Dedifferentiated amniotic fluid mesenchymal stem cell (primary cell): Measurements from ENCODE around the gene SEC14L5.
A peak's percentile ranks its signal among the peaks of the same experiment; 100 is the strongest.

ENCODE experiments used
- DNase-seq: peaks from one replicate; pipeline ENCODE4 v3.0.0-alpha.2; 2016; ENCODE audit errors: extremely low spot score

SEC14L5 gene

GRCh38 chr16:5011637-5012036 is 53.5 kb downstream of the SEC14L5 start:
- no peak for DNase-seq

GRCh38 chr16:5012887-5013286 is 54.8 kb downstream of the SEC14L5 start:
- no peak for DNase-seq

GRCh38 chr16:5015351-5015750 is 57.2 kb downstream of the SEC14L5 start:
- no peak for DNase-seq

DNA sequence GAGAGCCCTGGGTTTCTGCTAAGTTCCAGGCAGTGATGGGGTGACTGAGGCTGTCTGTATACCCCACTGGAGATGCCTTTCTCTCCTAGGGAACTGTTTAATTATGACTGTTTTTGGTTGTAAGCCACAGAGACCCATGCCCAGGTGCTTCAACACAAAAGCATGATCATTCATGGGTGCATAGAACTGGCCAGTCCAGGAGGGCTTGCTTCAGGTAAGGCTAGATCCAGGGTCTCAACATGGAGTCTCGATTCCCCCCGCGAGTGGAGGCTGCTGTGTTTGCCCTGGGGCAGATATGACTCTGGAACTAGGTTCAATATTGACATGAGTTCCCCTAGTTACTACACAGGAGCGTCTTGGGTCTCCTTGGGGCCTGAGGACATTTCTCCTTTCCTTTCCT is 57.8 kb downstream of the SEC14L5 start:
- no peak for DNase-seq

DNA sequence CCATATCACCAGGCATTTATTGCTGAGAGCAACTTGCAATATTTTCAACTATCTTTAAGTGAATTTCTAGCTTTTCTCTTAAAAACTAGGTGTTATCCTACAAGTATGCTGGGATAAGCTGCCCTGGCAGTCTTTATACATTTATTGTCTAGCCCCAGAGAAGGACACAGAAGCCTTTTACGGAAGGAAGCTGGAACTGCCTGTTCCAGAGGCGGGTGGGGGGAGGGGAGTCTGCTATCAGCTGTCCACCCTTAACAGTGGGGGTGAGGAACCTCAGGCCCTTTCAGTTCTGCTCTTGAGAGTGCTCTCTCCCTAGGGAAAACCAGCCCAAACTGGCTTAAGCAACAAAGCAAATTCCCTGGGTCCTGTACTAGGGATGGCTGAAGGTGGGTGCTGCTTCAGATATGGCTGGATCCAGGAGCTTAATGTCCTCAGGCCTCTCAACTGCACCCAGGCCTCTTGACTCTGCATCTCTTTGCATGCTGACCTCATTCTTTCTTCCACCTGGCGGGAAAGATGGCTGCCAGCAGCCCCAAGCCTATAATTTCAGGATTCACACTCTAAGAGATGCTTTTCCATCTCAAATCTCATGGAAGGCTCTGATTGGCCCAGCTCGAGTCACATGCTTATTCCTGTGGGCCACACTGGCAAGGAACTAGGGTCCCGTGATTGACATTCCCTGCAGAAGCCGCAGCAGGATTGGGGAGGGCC is 59.0 kb downstream of the SEC14L5 start:
- DNase-seq = no peak

GRCh38 chr16:5017678-5017969 is 59.5 kb downstream of the SEC14L5 start:
- DNase-seq = no peak

GRCh38 chr16:5018793-5019192 is 60.7 kb downstream of the SEC14L5 start:
- DNase-seq = no peak

DNA sequence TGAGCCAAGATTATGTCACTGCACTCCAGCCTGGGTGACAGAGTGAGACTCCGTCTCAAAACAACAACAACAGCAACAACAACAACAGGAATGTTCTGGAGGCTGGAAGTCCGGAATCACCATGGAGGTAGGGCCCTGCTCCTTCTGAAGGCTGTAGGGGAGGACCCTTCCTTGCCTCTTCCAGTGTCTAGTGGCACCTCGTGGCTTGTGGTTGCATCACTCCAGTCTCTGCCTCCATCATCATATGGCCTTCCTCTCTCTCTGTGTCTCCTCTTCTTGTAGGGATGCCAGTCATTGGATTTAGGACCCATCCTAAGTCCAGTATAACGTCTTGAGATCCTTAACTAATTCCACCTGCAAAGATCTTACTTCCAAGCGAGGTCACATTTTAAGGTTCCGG is 61.6 kb downstream of the SEC14L5 start:
- no peak for DNase-seq

DNA sequence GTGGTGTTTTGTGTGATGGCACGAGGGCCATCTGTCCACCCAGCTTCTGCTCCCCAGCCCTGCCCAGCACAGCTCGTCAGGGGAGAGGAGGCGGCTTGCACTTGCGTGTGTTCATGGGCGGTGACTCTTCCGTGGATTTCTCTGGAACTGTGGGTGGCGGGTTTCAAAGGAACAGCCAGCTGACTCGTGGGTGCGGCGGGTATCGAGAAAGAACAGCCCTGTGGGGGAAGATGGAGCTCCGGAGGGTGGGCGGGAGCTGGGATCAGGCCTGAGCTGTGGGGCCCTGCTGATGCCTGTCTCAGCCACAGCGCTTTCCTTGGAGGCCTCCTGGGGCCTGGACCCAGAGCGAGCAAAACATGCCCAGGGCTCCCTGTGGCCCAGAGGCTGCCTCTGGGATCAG is 62.4 kb downstream of the SEC14L5 start:
- no peak for DNase-seq

GRCh38 chr16:5022521-5022920 is 64.4 kb downstream of the SEC14L5 start:
- no peak for DNase-seq

GRCh38 chr16:5024632-5025031 is 66.5 kb downstream of the SEC14L5 start:
- DNase-seq = no peak

GRCh38 chr16:5025171-5025632 is 67.1 kb downstream of the SEC14L5 start:
- no peak for DNase-seq

DNA sequence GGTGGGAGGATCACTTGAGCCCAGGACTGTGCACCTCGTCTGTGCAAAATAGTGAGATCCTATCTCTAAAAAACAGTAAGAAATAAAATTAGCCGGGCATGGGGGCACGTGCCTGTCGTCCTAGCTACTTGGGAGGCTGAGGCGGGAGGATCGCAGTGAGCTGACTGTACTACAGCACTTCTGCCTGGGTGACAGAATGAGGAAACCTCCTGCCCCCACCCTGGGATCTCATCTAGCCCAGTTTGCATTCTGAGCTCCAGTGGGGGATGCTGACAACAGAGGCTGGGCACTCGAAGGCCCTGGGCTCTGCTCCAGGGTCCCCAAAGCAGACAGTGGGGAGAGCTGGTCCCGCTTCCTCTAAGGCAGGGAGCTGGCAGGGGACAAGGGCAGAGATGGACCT is 68.5 kb downstream of the SEC14L5 start:
- DNase-seq = no peak

- no peak for DNase-seq
Observed at GRCh38 chr16:5027086-5027485, 69.0 kb downstream of the SEC14L5 start.

DNA sequence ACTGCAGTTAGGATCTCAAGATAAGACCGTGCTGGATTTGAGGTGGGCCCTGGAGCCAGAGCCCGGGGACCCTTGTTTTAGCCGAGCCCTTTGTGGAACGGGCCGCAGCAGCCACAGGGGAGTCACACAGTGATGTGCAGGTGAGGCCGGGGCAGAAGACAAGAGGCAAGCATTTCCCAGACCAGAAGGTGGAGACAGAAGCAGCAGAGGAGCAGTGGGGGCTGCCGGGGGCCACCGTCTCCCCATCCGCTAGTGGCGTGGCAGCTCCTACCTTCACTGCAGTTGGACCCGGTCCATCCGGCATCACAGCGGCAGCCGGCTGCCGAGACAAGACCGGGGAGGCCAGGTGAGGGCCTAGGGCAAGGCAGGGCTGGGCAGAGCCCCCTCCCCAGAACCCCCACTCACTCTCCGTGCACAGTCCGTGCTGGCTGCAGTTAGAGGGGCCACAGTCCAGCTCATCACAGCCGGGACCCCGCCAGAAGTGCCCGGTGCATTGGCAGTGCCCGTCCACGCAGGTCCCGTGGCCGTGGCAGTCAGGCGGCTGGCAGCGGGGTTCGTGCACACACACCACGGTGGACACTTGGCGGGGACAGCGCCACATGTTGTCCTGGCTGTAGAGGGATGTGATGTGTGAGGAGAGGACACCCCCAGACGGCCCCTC is 69.6 kb downstream of the SEC14L5 start:
- no peak for DNase-seq

DNA sequence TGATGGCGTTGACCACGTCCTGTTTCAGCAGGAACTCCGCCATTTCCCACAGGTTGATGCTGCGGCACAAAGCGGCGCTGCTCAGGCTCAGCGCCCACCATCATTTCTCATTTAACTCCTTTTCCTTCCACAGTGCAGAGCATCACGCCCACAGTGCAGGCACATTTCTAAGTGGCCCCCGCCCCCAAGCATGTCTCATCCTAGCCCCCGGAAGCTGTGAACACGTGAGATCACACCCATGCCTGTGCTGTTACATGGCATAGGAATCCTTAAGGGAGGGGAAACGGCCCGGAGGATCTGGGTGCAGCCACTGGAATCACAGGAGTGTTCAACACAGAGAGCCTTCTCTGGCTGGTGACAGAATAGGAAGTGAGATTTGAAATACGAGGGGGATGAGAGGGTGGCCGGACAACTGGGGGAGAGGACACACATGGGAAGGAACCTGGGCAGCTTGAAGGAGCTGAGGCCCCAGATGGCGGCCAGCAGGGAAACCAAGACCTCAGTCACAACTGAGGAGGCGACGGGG is 70.9 kb downstream of the SEC14L5 start:
- no peak for DNase-seq

DNA sequence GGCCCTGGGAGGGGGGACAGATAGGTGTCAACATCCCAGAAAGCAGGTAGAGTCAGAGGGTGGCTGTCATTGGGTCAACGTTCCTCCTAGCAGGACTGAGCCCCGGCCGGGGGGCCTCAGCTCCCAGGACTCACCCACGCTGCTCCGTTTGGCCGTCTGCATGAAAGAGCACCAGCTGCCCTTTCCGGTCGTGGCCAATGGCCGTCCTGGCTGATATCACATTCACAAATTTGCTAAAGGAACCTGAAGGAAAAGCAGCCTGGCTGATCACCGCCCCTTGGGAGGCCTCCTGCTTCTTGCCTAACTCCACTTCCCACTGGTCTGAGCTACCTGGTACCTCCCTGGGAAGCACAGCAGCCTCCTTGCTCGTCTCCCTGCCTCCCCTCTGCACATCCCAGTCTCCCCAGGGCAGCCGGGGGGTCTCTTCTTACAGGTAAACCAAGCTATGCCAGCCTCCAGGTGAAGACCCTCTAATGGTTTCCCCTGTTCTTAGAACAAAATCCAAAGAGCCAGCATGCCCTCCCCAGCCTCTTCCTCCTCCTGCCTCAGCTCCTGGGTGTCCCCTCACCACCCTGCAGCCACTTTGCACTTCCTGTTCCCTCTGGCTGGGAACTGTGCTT is 72.2 kb downstream of the SEC14L5 start:
- no peak for DNase-seq

DNA sequence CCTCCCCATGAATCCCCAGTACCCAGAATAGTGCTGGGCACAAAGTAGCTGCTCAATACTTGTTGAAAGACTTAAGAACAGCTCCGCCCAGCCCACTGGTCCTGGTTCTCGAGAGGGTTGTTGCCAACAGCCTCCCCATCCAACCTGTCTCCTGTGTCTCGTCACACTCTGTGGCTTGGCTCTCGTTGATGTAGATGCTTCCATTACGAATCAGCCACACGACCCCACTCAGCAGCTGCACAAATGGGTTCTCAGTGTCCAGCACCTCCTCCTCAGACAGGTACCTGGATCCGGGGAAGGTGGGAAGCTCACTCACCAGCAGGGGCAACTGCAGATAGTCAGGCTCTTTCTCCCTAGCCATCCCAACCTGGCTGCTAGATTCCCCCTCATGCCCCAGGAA is 73.5 kb downstream of the SEC14L5 start:
- no peak for DNase-seq

DNA sequence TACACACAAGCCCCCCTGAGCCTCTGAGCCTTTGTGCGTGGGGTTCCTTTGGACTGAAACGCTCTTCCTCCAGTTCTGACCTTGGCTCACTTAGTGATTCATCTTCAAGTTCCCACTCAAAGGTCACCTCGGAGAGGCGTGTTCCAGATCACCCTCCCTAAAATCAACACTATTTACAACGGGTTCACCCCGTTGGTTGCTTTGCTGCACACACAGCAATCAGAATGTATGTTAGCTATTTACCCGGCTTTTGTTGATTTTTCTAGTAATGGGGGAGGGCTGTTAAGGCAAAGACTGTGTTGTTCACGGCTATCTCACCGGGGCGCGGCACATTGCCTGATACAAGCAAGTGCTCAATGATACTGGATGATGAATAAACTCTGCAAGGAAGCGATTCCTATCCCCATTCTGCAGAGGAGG is 74.6 kb downstream of the SEC14L5 start:
- DNase-seq = no peak

DNA sequence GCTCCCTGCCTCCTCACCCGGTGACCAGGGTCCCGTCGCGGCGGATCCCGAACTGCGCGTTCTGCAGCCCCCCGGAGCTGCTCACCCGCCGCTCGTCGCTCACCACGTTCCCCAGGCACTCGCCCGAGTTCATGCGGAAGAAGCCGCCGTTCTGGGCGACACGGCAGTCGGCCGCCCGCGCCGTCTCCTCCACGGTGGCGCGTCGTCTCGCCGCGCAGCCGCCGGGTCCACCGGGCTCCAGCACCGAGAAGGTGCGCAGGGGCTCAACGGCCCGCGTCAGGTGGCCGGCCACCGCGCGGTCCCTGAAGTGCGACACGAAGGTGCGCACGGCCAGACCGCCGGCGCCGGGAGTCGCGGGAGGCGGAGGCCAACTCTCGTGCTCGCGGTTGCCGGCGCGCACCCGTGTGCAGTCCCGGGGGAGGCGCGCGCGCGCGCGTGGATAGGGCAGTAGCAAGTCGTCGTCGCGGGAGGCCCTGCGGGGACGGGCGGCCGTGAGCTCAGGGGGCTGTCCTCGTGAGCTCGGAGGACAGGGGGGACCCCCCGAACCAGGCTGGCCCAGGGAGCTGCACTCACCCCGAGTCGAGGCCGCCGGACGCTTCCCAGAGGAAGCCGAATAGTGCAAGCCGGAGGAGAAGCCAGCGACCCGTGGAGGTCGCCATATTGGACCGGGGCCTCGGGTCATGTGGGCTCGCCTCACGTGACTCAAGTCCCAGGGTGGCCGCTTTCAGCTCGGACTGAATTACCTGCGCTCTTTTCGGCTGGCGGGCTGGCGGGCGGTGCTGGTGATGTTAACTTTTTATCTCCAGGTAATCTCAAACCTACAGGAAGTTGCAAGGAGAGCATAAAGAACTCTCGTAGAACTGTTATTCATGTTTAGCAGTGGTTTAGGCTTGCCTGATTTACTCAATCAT is 75.4 kb downstream of the SEC14L5 start, which contains the start of gene NAGPA:
Gene NAGPA (minus strand): TSS at position 680 of the 911 bp plus-strand sequence. CDS start 21 bp downstream, at position 659.
- peak; percentile 52 for DNase-seq

DNA sequence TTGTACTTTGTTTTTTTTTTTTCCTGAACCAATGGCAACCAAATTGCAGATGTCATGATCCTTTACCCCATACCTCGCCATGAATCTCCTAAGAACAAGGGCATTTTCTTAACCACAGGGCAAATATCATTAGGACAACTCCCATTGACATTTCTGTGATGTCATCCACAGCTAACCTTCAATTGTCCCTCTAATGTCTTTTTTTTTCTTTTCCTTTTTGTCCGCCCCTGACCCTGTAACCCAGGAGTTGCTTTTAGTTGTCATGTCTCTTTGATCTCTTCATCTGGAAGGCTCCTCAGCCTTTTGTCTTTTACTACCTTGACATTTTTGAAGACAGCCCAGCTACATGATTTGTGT is 76.0 kb downstream of the SEC14L5 start:
- DNase-seq = no peak

- DNase-seq = no peak
Observed at GRCh38 chr16:5035909-5036227, 77.7 kb downstream of the SEC14L5 start.
